Lower leg skin (tissue), 3 donors: Measurements from ENCODE around the gene SHISA3.

Experiments used
- POLR2A ChIP-seq, 2 donors: fragments of 450-650 bp; IDR thresholded peaks; one replicate each; pipeline ENCODE4 v1.6.1; 2016 to 2017; ENCODE audit warnings: antibody characterized with exemption in 2 of 2, mild to moderate bottlenecking in 1 of 2, moderate library complexity in 1 of 2
- TF ChIP-seq, protein P1 (sequence below), 3 donors: fragments of 450-650 bp; IDR thresholded peaks; one replicate each; pipeline ENCODE4 v1.5.1; 2016; ENCODE audit warnings: antibody characterized with exemption in 3 of 3, mild to moderate bottlenecking in 3 of 3, moderate library complexity in 2 of 3

DNA sequence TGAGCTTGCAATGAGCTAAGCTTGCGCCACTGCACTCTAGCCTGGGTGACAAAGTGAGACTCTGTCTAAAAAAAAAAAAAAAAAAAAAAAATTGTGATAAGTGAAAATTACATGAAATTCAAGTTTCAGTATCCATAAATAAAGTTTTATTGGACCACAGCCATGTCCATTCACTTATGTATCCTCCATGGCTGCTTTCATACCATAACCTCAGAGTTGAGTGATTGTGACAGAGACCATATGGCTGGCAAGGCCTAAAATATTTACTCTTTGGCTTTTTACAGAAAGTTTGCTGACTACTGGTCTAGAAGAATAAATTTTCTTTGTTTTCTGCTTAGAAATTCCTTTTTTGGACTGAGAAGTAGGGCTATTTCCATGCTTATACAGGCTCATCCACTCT, 11.8 kb upstream of the SHISA3 start:
- TF ChIP-seq, protein P1, sequence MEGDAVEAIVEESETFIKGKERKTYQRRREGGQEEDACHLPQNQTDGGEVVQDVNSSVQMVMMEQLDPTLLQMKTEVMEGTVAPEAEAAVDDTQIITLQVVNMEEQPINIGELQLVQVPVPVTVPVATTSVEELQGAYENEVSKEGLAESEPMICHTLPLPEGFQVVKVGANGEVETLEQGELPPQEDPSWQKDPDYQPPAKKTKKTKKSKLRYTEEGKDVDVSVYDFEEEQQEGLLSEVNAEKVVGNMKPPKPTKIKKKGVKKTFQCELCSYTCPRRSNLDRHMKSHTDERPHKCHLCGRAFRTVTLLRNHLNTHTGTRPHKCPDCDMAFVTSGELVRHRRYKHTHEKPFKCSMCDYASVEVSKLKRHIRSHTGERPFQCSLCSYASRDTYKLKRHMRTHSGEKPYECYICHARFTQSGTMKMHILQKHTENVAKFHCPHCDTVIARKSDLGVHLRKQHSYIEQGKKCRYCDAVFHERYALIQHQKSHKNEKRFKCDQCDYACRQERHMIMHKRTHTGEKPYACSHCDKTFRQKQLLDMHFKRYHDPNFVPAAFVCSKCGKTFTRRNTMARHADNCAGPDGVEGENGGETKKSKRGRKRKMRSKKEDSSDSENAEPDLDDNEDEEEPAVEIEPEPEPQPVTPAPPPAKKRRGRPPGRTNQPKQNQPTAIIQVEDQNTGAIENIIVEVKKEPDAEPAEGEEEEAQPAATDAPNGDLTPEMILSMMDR (IDR thresholded peaks at IDR 0.05): no peak
- TF ChIP-seq POLR2A (IDR thresholded peaks at IDR 0.05): no peak
